Measurements from ENCODE around the gene ZNF207.
"Not testable (repeated sequence)": the region's sequence is repeated elsewhere in the genome, so short reads cannot be mapped to it uniquely, and the experiment has no call there.

The ZNF207 gene

GRCh38 chr17:32388613-32389459 is 38.9 kb downstream of the ZNF207 start:
- no peak for DNase-seq

GRCh38 chr17:32393904-32394303 is 43.9 kb downstream of the ZNF207 start:
- no peak for DNase-seq

- DNase-seq = no peak
Observed at GRCh38 chr17:32396343-32396742, 46.4 kb downstream of the ZNF207 start.

GRCh38 chr17:32398946-32399345 is 49.0 kb downstream of the ZNF207 start:
- DNase-seq = no peak

GRCh38 chr17:32410085-32410484 is 60.1 kb downstream of the ZNF207 start:
- not testable (repeated sequence) for DNase-seq

GRCh38 chr17:32426894-32427293 is 76.9 kb downstream of the ZNF207 start:
- no peak for DNase-seq

GRCh38 chr17:32429598-32429997 is 79.6 kb downstream of the ZNF207 start:
- no peak for DNase-seq

All from activated CD8-positive, alpha-beta memory T cell treated with anti-CD3 and anti-CD28 coated beads for 24 hours (primary cell).